Activated naive CD4-positive, alpha-beta T cell treated with anti-CD3 and anti-CD28 coated beads, Interleukin-2, amount 10 ng/mL, durations not matched to agents 7 days and 5 days (primary cell): ENCODE data around the gene PIP.
"Not testable (repeated sequence)": the region's sequence is repeated elsewhere in the genome, so short reads cannot be mapped to it uniquely, and the experiment has no call there.

Source experiments
- CTCF ChIA-PET: fragments of 350-600 bp; sonication (Branson Sonifier 250); formaldehyde crosslinking; loops from one replicate; lab custom pipeline; 2021; ENCODE audit warnings: antibody characterized with exemption; lab: Charles Lee
- DNase-seq: peaks from one replicate; pipeline ENCODE4 v3.0.0-alpha.2; 2020
- H3K27ac Mint-ChIP-seq: one replicate; pipeline ENCODE4 v1.8.0; 2021; ENCODE audit warnings: mild to moderate bottlenecking, moderate library complexity, mixed read lengths
- H3K27me3 Mint-ChIP-seq: one replicate; pipeline ENCODE4 v1.8.0; 2021; ENCODE audit warnings: mild to moderate bottlenecking, mixed read lengths
- H3K36me3 Mint-ChIP-seq: one replicate; pipeline ENCODE4 v1.8.0; 2021; ENCODE audit warnings: mixed read lengths
- H3K4me1 Mint-ChIP-seq: one replicate; pipeline ENCODE4 v1.8.0; 2021; ENCODE audit warnings: mixed read lengths
- H3K4me3 Mint-ChIP-seq: one replicate; pipeline ENCODE4 v1.8.0; 2021; ENCODE audit warnings: mild to moderate bottlenecking, moderate library complexity, mixed read lengths
- H3K9me3 Mint-ChIP-seq: one replicate; pipeline ENCODE4 v1.8.0; 2021; ENCODE audit warnings: mixed read lengths

The PIP gene, protein sequence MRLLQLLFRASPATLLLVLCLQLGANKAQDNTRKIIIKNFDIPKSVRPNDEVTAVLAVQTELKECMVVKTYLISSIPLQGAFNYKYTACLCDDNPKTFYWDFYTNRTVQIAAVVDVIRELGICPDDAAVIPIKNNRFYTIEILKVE

DNA sequence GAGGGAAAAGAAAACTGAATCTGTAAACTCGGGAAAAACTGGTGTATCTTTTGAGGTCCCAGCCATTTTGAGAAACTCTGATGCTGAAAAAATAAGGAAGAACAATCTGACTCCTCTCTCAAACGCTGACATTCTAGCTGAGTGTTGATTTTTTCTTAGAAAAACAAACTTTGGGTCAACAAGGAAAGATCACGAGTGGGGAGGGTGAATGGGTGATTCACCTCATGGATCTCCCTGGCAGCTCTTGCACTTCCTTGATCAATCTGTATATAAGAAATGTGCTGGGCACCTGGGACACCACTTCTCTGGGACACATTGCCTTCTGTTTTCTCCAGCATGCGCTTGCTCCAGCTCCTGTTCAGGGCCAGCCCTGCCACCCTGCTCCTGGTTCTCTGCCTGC is at the start of gene PIP:
TSS of gene PIP (plus strand) at position 297 of the 400 bp plus-strand sequence. CDS start at position 337, 40 bp downstream.
- Mint-ChIP-seq H3K4me3 (no peak within 1 kb of the TSS), H3K36me3 (no peaks in the 10 kb centered on the region), H3K27me3 (peaks cover 20% of the 10 kb centered on the region), H3K4me1 (no peaks in the 10 kb centered on the region), H3K9me3 (no peaks in the 10 kb centered on the region), H3K27ac (no peak within 1 kb of the TSS)
- no peak for DNase-seq
- CTCF ChIA-PET: no interaction called here

DNA sequence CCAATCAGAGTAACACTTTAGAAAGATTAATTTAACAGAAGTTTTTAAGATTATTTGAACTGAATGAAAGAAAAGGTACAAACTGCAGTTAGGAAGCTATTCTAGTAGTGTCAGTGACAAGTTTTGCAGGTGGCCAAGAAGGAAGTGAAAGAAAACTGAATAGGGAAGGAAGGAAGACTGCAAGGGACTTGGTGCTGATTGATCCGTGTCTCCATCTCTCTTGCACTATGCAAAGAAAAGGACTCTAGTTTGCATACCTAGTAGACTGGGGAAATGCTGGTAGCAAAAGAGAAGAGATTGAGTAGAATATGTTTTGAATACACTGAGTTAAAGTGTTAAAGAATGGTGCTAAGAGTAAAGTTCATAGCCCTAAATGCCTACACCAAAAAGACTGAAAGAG is 46.8 kb upstream of the PIP start:
- H3K27me3 Mint-ChIP-seq: peaks cover 7% of the 10 kb centered on the region
- H3K9me3 Mint-ChIP-seq: no peaks in the 10 kb centered on the region
- no peak for DNase-seq
- H3K27ac Mint-ChIP-seq: no peak overlapping the region
- CTCF ChIA-PET: no interaction called here
- no peaks in the 10 kb centered on the region for H3K4me1 Mint-ChIP-seq
- H3K4me3 Mint-ChIP-seq: no peak overlapping the region
- no peaks in the 10 kb centered on the region for H3K36me3 Mint-ChIP-seq

DNA sequence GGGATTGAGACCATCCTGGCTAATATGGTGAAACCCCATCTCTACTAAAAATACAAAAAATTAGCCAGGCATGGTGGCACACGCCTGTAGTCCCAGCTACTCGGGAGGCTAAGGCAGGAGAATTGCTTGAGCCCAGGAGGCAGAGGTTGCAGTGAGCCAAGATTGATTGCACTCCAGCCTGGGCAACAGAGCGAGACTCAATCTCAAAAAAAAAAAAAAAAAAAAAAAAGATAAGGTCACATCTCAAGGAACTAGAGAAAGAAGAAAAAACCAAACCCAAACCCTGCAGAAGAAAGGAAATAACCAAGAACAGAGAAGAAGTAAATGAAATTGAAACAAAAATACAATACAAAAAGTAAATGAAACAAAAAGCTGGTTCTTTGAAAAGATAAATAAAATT is 46.3 kb upstream of the PIP start:
- H3K27me3 Mint-ChIP-seq, H3K36me3 Mint-ChIP-seq, CTCF ChIA-PET, DNase-seq, H3K4me3 Mint-ChIP-seq, H3K9me3 Mint-ChIP-seq, H3K27ac Mint-ChIP-seq, H3K4me1 Mint-ChIP-seq: not testable (repeated sequence)

DNA sequence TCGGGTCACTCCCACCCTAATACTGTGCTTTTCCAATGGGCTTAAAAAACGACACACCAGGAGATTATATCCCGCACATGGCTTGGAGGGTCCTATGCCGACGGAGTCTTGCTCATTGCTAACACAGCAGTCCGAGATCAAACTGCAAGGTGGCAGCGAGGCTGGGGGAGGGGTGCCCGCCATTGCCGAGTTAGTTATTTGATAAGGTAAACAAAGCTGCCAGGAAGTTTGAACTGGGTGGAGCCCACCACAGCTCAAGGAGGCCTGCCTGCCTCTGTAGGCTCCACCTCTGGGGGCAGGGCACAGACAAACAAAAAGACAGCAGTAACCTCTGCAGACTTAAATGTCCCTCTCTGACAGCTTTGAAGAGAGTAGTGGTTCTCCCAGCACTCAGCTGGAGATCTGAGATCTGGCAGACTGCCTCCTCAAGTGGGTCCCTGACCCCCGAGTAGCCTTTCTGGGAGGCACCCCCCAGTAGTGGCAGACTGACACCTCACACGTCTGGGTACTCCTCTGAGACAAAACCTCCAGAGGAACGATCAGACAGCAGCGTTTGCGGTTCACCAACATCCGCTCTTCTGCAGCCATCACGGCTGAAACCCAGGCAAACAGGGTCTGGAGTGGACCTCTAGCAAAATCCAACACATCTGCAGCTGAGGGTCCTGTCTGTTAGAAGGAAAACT is 43.2 kb upstream of the PIP start:
- DNase-seq, H3K9me3 Mint-ChIP-seq, H3K4me1 Mint-ChIP-seq, CTCF ChIA-PET, H3K27me3 Mint-ChIP-seq, H3K4me3 Mint-ChIP-seq, H3K27ac Mint-ChIP-seq, H3K36me3 Mint-ChIP-seq: not testable (repeated sequence)

DNA sequence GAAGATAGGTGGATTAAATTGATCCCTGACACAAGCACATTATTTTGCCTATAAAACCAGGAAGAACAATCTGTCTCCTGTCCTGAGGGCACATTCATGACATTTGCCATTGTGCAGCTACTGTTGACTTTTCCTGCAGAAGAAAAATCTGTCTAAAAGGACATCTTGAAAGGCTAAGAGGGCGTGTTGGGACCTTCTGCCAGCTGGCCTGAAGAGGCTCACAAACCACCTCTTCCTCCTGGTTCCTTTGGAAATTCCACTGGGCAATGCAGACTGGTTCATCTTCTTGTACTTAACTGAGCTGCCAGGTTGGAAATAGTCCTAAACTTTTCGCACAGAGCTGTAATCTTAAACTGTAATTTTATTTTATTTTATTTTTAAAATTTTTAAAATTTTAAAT is 35.7 kb upstream of the PIP start:
- Mint-ChIP-seq H3K4me1 (no peaks in the 10 kb centered on the region), H3K27me3 (no peaks in the 10 kb centered on the region), H3K36me3 (no peaks in the 10 kb centered on the region), H3K9me3 (peaks cover 9% of the 10 kb centered on the region), H3K27ac (no peak overlapping the region), H3K4me3 (no peak overlapping the region)
- CTCF ChIA-PET: no interaction called here
- no peak for DNase-seq

DNA sequence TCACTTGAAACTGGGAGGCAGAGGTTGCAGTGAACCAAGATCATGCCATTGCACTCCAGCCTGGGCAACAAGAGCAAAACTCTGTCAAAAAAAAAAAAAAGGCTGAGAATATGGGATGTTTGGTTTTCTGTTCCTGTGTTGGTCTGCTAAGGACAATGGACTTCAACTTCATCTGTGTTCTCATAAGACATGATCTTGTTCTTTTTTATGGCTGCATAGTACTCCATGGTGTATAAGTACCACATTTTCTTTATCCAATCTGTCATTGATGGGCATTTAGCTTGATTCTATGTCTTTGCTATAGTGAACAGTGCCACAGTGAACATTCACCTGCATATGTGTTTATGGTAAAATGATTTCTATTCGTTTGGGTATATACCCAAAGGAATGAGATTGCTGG is 32.3 kb upstream of the PIP start:
- H3K27me3 Mint-ChIP-seq, H3K4me1 Mint-ChIP-seq, DNase-seq, H3K27ac Mint-ChIP-seq, H3K9me3 Mint-ChIP-seq, H3K4me3 Mint-ChIP-seq, CTCF ChIA-PET, H3K36me3 Mint-ChIP-seq: not testable (repeated sequence)

DNA sequence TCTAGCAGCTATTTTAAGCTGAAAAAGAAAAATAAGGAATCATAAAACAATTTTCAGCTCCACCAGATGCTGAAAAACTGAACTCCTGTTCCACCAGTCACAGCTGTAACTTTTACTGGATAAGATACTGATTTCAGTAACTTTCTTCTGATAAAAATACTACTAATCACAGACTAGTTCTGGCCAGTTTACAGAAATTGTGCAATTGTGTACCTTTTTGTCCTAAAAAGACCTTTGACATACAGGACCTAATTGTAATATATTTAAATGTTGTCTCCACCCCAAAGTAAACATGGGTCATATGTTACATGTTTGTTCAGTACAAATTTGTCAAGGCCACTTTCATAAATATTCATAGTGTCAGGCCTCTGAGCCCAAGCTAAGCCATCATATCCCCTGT is 27.1 kb upstream of the PIP start:
- Mint-ChIP-seq H3K4me3 (no peak overlapping the region), H3K27me3 (no peaks in the 10 kb centered on the region), H3K36me3 (no peaks in the 10 kb centered on the region), H3K27ac (no peak overlapping the region), H3K9me3 (peaks cover 3% of the 10 kb centered on the region), H3K4me1 (no peaks in the 10 kb centered on the region)
- DNase-seq: no peak
- CTCF ChIA-PET: no interaction called here

DNA sequence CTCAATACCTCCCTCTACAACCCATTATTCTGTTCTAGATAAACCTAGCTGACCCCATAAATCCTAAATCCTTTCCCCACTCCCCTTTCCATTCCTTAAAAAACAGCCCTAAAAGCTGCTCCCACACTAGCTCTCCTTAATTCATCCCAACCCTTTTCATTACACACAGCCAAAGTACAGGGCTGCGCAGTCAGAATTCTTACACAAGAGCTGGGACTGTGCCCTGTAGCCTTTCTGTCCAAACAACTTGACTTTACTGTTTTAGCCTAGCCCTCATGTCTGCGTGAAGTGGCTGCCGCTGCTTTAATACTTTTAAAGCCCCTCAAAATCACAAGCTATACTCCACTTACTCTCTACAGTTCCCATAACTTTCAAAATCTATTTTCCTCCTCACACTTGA is 23.9 kb upstream of the PIP start:
- H3K4me3 Mint-ChIP-seq, CTCF ChIA-PET, DNase-seq, H3K27ac Mint-ChIP-seq, H3K4me1 Mint-ChIP-seq, H3K36me3 Mint-ChIP-seq, H3K27me3 Mint-ChIP-seq, H3K9me3 Mint-ChIP-seq: not testable (repeated sequence)

DNA sequence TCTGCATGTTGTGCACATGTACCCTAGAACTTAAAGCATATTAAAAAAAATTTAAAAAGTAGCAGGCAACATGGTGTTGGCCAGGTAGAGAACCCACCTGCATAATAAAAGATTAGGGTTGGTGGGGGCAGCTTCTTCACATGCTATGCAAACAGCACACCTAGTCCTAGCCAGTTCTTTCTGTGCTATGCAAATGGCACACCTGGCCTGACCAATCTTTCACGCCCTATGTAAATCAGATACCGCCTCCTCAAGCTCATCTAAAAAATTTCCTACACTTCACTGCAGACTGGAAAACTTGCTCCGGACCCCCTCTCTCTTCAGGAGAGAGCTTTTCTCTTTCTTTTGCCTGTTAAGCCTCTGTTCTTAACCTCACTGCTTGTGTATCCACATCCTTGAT is 14.5 kb upstream of the PIP start:
- no peaks in the 10 kb centered on the region for H3K36me3 Mint-ChIP-seq
- no peak overlapping the region for H3K4me3 Mint-ChIP-seq
- CTCF ChIA-PET: no interaction called here
- no peaks in the 10 kb centered on the region for H3K4me1 Mint-ChIP-seq
- H3K27ac Mint-ChIP-seq: no peak overlapping the region
- H3K27me3 Mint-ChIP-seq: no peaks in the 10 kb centered on the region
- H3K9me3 Mint-ChIP-seq: peaks cover 7% of the 10 kb centered on the region
- no peak for DNase-seq

DNA sequence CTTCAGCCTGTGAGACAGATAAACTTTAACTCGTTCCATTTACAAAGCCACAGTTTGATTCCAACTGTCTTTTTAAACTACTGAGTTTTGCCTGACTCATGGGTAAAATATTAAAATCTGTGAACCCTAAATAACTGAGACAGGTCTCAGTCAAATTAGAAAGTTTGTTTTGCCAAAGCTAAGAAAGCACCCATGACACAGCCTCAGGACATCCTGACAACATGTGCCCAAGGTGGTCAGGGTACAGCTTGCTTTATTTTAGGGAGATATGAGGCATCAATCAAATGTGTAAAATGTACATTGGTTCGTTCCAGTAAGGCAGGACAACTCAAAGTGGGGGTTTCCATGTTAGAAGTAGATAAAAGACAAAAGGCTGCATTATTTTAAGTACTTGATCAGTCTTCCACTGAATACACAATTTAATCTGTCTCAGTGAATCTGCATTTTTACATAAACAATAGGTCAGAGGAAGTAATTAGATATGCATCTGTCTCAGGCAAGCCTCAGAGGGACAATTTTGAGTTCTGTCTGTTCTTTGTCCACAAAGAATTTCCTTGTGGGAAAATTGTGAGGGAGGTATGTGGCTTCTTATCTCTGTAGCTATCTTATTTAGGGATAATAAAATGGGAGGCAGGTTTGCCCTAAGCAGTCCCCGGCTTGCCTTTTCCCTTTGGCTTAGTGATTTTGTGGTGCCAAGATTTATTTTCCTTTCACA is 11.0 kb upstream of the PIP start:
- Mint-ChIP-seq H3K27me3 (no peaks in the 10 kb centered on the region), H3K4me1 (no peaks in the 10 kb centered on the region), H3K9me3 (peaks cover 8% of the 10 kb centered on the region), H3K27ac (no peak overlapping the region), H3K36me3 (no peaks in the 10 kb centered on the region), H3K4me3 (no peak overlapping the region)
- CTCF ChIA-PET: no interaction called here
- no peak for DNase-seq

DNA sequence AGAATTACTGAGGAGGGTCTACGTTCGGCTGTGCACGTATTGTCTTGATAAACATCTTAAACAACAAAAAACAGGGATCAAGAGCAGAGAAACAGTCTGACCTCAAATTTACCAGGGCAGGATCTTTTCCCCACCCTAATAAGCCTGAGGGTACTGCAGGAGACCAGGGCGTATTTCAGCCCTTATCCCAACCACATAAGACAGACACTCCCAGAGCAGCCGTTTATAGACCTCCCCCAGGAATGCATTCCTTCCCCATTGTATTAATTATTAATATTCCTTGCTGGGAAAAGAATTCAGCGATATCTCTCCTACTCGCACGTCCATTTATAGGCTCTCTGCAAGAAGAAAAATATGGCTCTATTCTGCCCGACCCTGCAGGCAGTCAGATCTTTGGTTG is 8.6 kb upstream of the PIP start:
- DNase-seq, H3K9me3 Mint-ChIP-seq, H3K4me1 Mint-ChIP-seq, H3K4me3 Mint-ChIP-seq, H3K27ac Mint-ChIP-seq, CTCF ChIA-PET, H3K36me3 Mint-ChIP-seq, H3K27me3 Mint-ChIP-seq: not testable (repeated sequence)

DNA sequence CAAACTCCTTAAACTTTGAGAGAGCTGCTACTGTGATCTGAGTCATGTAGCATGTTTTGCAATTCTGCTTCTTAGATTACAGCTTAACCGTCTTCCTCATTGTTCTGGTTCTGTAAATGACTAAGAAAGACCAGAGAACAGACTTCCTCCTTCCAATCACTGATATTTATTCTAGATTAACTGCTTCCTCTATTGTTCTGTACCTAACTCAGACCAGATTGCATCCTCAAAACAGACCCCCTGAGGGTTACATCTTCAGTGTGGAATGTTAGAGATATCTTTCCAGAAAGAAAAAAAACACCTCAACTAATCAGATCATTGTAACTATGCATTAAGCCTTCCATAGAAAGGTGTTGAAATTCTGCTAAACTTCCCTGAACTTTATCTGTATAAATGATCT is 5.7 kb upstream of the PIP start:
- no peaks in the 10 kb centered on the region for H3K27me3 Mint-ChIP-seq
- no peaks in the 10 kb centered on the region for H3K36me3 Mint-ChIP-seq
- H3K4me1 Mint-ChIP-seq: no peaks in the 10 kb centered on the region
- CTCF ChIA-PET: interaction anchor here (0.9 to 1.3 kb wide), 2 partner anchors 89 to 337 kb away, joined by 3 read pairs; no protein-coding TSS in a partner anchor
- no peak for DNase-seq
- H3K27ac Mint-ChIP-seq: no peak overlapping the region
- no peak overlapping the region for H3K4me3 Mint-ChIP-seq
- H3K9me3 Mint-ChIP-seq: peaks cover 6% of the 10 kb centered on the region

DNA sequence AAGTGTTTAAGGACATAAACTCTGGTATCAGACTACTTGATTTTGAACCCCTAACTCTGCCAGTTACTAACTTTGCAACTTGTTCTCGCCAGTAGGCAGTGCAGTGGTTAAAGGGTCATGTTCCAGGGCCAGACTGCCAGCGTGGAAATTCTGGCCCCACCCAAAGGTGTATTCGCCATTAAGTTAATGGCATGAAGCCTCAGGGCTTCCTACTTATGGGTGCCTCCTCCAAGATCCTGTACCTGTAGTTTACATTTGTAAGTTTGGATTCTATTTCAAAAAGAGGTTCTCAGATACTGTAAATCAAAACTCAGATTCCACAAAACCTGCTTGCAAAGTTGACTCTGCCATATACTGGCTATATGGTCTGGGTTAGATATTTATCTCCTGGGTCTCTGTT is 2.8 kb upstream of the PIP start:
- Mint-ChIP-seq H3K4me1 (no peaks in the 10 kb centered on the region), H3K27ac (no peak overlapping the region), H3K9me3 (no peaks in the 10 kb centered on the region), H3K27me3 (peaks cover 10% of the 10 kb centered on the region), H3K36me3 (no peaks in the 10 kb centered on the region), H3K4me3 (no peak overlapping the region)
- CTCF ChIA-PET: no interaction called here
- no peak for DNase-seq

DNA sequence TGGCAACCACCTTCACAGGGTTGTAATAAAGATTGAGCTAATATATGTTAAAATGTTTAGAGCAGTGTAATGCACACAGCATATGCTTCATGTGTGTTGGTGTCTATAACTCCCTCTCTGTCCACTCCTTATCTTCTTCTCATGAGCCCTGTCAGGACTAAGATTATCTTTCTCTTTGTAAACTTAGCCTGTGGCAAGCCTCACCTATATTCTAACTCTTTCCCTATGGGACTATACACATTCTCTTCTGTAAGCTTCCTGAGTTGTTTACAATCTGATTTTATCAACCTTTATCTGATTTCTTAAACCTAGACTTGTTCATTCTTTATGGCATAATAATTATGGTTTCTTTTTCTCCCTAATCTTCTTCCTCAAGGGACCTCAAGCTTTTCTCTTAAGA is 2.4 kb upstream of the PIP start:
- H3K4me3 Mint-ChIP-seq: no peak overlapping the region
- H3K9me3 Mint-ChIP-seq: no peaks in the 10 kb centered on the region
- H3K4me1 Mint-ChIP-seq: no peaks in the 10 kb centered on the region
- no peak for DNase-seq
- H3K27ac Mint-ChIP-seq: no peak overlapping the region
- CTCF ChIA-PET: no interaction called here
- peaks cover 10% of the 10 kb centered on the region for H3K27me3 Mint-ChIP-seq
- no peaks in the 10 kb centered on the region for H3K36me3 Mint-ChIP-seq

DNA sequence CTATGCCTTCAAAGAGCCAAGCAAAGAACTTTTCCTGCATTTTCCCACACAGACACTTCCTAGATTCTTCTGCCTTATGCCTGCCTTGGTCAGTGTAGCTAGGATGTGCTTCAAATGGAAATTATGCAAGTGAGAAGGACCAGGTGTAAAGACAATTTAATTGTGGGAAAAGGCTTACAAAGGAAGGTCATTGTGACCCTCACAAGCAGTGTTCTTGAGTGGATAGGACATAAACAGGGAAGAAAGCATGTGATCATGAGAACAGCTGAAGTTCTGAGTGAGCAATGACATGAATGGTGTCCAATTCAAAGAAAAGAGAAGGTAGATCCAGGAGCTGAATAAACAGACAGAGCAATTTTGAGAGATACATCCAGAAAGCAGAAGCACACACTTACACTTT is 1.3 kb upstream of the PIP start:
- no peaks in the 10 kb centered on the region for H3K36me3 Mint-ChIP-seq
- no peak overlapping the region for H3K27ac Mint-ChIP-seq
- no peaks in the 10 kb centered on the region for H3K4me1 Mint-ChIP-seq
- H3K9me3 Mint-ChIP-seq: no peaks in the 10 kb centered on the region
- H3K4me3 Mint-ChIP-seq: no peak overlapping the region
- H3K27me3 Mint-ChIP-seq: peaks cover 17% of the 10 kb centered on the region
- no peak for DNase-seq
- CTCF ChIA-PET: interaction anchor here (1.1 kb wide), 1 partner anchor 85 kb away, joined by 4 read pairs; no protein-coding TSS in a partner anchor
